ENCODE data around the gene TEX2.

TEX2 gene

DNA sequence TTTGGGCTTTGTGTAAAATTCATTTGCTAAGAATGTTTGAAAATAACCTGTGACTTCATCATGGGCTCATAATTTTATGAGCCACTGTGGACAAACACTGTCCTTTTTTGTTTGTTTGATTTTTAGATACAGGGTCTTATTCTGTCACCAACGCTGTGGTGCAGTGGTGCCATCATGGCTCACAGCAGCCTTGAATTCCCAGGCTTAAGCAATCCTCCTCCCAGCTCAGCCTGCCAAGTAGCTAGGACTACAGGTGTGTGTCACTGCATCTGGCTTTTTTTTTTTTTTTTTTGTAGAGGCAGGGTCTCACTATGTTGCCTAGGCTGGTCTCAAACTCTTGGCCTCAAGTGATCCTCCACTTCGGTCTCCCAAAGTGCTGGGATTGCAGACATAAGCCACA is 8.3 kb downstream of the TEX2 start:
- Histone ChIP-seq H3K4me3 (ENCODE audit: low read depth, low read length) (no peak overlapping the region), H3K27me3 (ENCODE audit: insufficient read depth, low read length) (no peaks in the 10 kb centered on the region), H2AFZ (ENCODE audit: low read length, unreplicated experiment) (no peak overlapping the region), H3K36me3 (ENCODE audit: insufficient read depth, low read length) (no peaks in the 10 kb centered on the region), H3K4me1 (ENCODE audit: control insufficient read depth, insufficient read depth, low read length, unreplicated experiment) (peaks cover 7% of the 10 kb centered on the region), H3K27ac (ENCODE audit: low read depth, low read length) (no peak overlapping the region), H3K79me2 (ENCODE audit: control insufficient read depth, insufficient read depth, low read length, unreplicated experiment) (peaks cover 37% of the 10 kb centered on the region)

GRCh38 chr17:64253470-64253869 is 9.6 kb downstream of the TEX2 start:
- H2AFZ ChIP-seq (ENCODE audit: low read length, unreplicated experiment) = no peak overlapping the region
- no peaks in the 10 kb centered on the region for H3K36me3 ChIP-seq (ENCODE audit: insufficient read depth, low read length)
- H3K27ac ChIP-seq (ENCODE audit: low read depth, low read length) = no peak overlapping the region
- no peak overlapping the region for H3K4me3 ChIP-seq (ENCODE audit: low read depth, low read length)
- H3K79me2 ChIP-seq (ENCODE audit: control insufficient read depth, insufficient read depth, low read length, unreplicated experiment) = peaks cover 28% of the 10 kb centered on the region
- H3K27me3 ChIP-seq (ENCODE audit: insufficient read depth, low read length) = no peaks in the 10 kb centered on the region
- peaks cover 3% of the 10 kb centered on the region for H3K4me1 ChIP-seq (ENCODE audit: control insufficient read depth, insufficient read depth, low read length, unreplicated experiment)

- H3K27me3 ChIP-seq (ENCODE audit: insufficient read depth, low read length) = no peaks in the 10 kb centered on the region
These were observed 10.2 kb downstream of the TEX2 start for GRCh38 chr17:64252831-64253230.

DNA sequence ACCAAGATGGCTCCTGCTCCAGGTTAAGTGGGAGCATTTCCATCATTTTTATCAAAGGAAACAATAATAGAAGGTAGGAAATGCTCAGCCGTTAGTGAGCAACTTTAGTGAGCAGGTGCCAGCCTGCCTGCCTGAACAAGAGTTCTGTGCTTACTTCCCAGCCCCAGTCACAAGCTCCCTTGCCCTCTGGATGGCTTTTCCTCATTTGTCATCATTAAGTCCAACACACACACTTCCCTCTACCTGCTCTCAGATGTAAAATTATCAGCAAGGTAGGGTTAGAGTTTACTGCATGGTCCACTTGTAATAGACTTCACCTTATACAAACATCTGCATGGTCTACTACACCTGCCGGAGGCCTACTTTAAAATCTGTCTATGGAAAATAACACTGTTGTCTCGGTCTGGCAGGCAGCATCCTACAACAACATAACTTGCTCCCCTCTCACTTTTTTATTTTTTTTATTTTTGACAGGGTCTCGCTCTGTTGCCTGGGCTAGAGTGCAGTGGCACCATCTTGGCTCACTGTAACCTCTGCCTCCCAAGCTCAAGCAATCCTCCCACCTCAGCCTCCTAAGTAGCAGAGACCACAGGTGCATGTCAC is 12.7 kb downstream of the TEX2 start:
- Histone ChIP-seq H3K79me2 (ENCODE audit: control insufficient read depth, insufficient read depth, low read length, unreplicated experiment) (peaks cover 23% of the 10 kb centered on the region), H2AFZ (ENCODE audit: low read length, unreplicated experiment) (no peak overlapping the region), H3K4me1 (ENCODE audit: control insufficient read depth, insufficient read depth, low read length, unreplicated experiment) (peaks cover under 1% of the 10 kb centered on the region), H3K27ac (ENCODE audit: low read depth, low read length) (no peak overlapping the region), H3K4me3 (ENCODE audit: low read depth, low read length) (no peak overlapping the region), H3K36me3 (ENCODE audit: insufficient read depth, low read length) (no peaks in the 10 kb centered on the region), H3K27me3 (ENCODE audit: insufficient read depth, low read length) (no peaks in the 10 kb centered on the region)

More at GRCh38 chr17:64252831-64253230, 10.2 kb downstream of the TEX2 start:
- no peaks in the 10 kb centered on the region for H3K36me3 ChIP-seq (ENCODE audit: insufficient read depth, low read length)
- H3K4me3 ChIP-seq (ENCODE audit: low read depth, low read length) = no peak overlapping the region
- peaks cover 31% of the 10 kb centered on the region for H3K79me2 ChIP-seq (ENCODE audit: control insufficient read depth, insufficient read depth, low read length, unreplicated experiment)
- peaks cover 3% of the 10 kb centered on the region for H3K4me1 ChIP-seq (ENCODE audit: control insufficient read depth, insufficient read depth, low read length, unreplicated experiment)
- H3K27ac ChIP-seq (ENCODE audit: low read depth, low read length) = no peak overlapping the region
- H2AFZ ChIP-seq (ENCODE audit: low read length, unreplicated experiment) = no peak overlapping the region

GRCh38 chr17:64247836-64248235 is 15.2 kb downstream of the TEX2 start:
- H3K79me2 ChIP-seq (ENCODE audit: control insufficient read depth, insufficient read depth, low read length, unreplicated experiment) = peaks cover 22% of the 10 kb centered on the region
- H3K27ac ChIP-seq (ENCODE audit: low read depth, low read length) = no peak overlapping the region
- no peak overlapping the region for H2AFZ ChIP-seq (ENCODE audit: low read length, unreplicated experiment)
- peaks cover 6% of the 10 kb centered on the region for H3K4me1 ChIP-seq (ENCODE audit: control insufficient read depth, insufficient read depth, low read length, unreplicated experiment)
- H3K4me3 ChIP-seq (ENCODE audit: low read depth, low read length) = no peak overlapping the region
- H3K27me3 ChIP-seq (ENCODE audit: insufficient read depth, low read length) = no peaks in the 10 kb centered on the region
- H3K36me3 ChIP-seq (ENCODE audit: insufficient read depth, low read length) = no peaks in the 10 kb centered on the region

- no peak overlapping the region for H3K4me3 ChIP-seq (ENCODE audit: low read depth, low read length)
- H3K27me3 ChIP-seq (ENCODE audit: insufficient read depth, low read length) = no peaks in the 10 kb centered on the region
- H3K36me3 ChIP-seq (ENCODE audit: insufficient read depth, low read length) = no peaks in the 10 kb centered on the region
- no peak overlapping the region for H2AFZ ChIP-seq (ENCODE audit: low read length, unreplicated experiment)
- H3K4me1 ChIP-seq (ENCODE audit: control insufficient read depth, insufficient read depth, low read length, unreplicated experiment) = peaks cover 14% of the 10 kb centered on the region
- H3K79me2 ChIP-seq (ENCODE audit: control insufficient read depth, insufficient read depth, low read length, unreplicated experiment) = peaks cover 9% of the 10 kb centered on the region
- no peak overlapping the region for H3K27ac ChIP-seq (ENCODE audit: low read depth, low read length)
These were observed 17.6 kb downstream of the TEX2 start for GRCh38 chr17:64245218-64246145.

GRCh38 chr17:64244165-64244564 is 18.9 kb downstream of the TEX2 start:
- peaks cover 21% of the 10 kb centered on the region for H3K4me1 ChIP-seq (ENCODE audit: control insufficient read depth, insufficient read depth, low read length, unreplicated experiment)
- no peaks in the 10 kb centered on the region for H3K27me3 ChIP-seq (ENCODE audit: insufficient read depth, low read length)
- H3K36me3 ChIP-seq (ENCODE audit: insufficient read depth, low read length) = no peaks in the 10 kb centered on the region
- peaks cover 4% of the 10 kb centered on the region for H3K79me2 ChIP-seq (ENCODE audit: control insufficient read depth, insufficient read depth, low read length, unreplicated experiment)
- H3K4me3 ChIP-seq (ENCODE audit: low read depth, low read length) = no peak overlapping the region
- H3K27ac ChIP-seq (ENCODE audit: low read depth, low read length) = no peak overlapping the region
- no peak overlapping the region for H2AFZ ChIP-seq (ENCODE audit: low read length, unreplicated experiment)

- Histone ChIP-seq H3K36me3 (ENCODE audit: insufficient read depth, low read length) (no peaks in the 10 kb centered on the region), H3K4me1 (ENCODE audit: control insufficient read depth, insufficient read depth, low read length, unreplicated experiment) (peaks cover 21% of the 10 kb centered on the region), H3K79me2 (ENCODE audit: control insufficient read depth, insufficient read depth, low read length, unreplicated experiment) (peaks cover 1% of the 10 kb centered on the region), H3K27ac (ENCODE audit: low read depth, low read length) (no peak overlapping the region), H3K27me3 (ENCODE audit: insufficient read depth, low read length) (no peaks in the 10 kb centered on the region), H3K4me3 (ENCODE audit: low read depth, low read length) (no peak overlapping the region), H2AFZ (ENCODE audit: low read length, unreplicated experiment) (no peak overlapping the region)
These were observed 19.7 kb downstream of the TEX2 start for GRCh38 chr17:64243340-64243739.

DNA sequence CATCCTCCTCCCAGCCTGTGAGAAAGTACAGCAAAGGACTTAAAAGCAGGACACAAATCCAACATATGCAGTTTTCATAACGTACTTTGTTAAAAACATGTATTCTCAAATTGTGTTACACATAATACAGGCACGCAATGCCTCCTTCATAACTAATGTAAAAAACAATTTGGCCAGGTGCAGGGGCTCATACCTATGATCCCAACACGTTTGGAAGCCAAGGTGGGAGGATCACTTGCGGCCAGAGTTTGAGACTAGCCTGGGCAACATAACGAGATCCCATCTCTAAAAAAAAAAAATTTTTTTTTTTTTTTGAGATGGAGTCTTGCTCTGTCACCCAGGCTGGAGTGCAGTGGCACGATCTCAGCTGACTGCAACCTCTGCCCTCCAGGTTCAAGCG is 20.4 kb downstream of the TEX2 start:
- Histone ChIP-seq H3K27me3 (ENCODE audit: insufficient read depth, low read length) (no peaks in the 10 kb centered on the region), H3K4me3 (ENCODE audit: low read depth, low read length) (no peak overlapping the region), H3K4me1 (ENCODE audit: control insufficient read depth, insufficient read depth, low read length, unreplicated experiment) (peaks cover 21% of the 10 kb centered on the region), H2AFZ (ENCODE audit: low read length, unreplicated experiment) (no peak overlapping the region), H3K79me2 (ENCODE audit: control insufficient read depth, insufficient read depth, low read length, unreplicated experiment) (no peaks in the 10 kb centered on the region), H3K36me3 (ENCODE audit: insufficient read depth, low read length) (no peaks in the 10 kb centered on the region), H3K27ac (ENCODE audit: low read depth, low read length) (no peak overlapping the region)

- Histone ChIP-seq H3K4me3 (ENCODE audit: low read depth, low read length) (peak overlapping the region; percentile 31), H3K27me3 (ENCODE audit: insufficient read depth, low read length) (no peaks in the 10 kb centered on the region), H3K36me3 (ENCODE audit: insufficient read depth, low read length) (no peaks in the 10 kb centered on the region), H3K4me1 (ENCODE audit: control insufficient read depth, insufficient read depth, low read length, unreplicated experiment) (peaks cover 21% of the 10 kb centered on the region), H2AFZ (ENCODE audit: low read length, unreplicated experiment) (peak overlapping the region; percentile 61), H3K79me2 (ENCODE audit: control insufficient read depth, insufficient read depth, low read length, unreplicated experiment) (no peaks in the 10 kb centered on the region), H3K27ac (ENCODE audit: low read depth, low read length) (peak overlapping the region; percentile 32; the same call in 1 of the 2 replicates)
These were observed 22.2 kb downstream of the TEX2 start for GRCh38 chr17:64240741-64241347.

Measured in ACC112 (cell line).